H1 (cell line): Measurements from ENCODE around the gene LTA. TPM values are rescaled to one million over a fixed set of nuclear protein-coding genes. Genes with fewer than 3 reads are reported as not detected.
A peak's percentile ranks its signal among the peaks of the same experiment; 100 is the strongest.

Experiments
- CTCF ChIA-PET: fragments of 300-600 bp; sonication (Branson Sonifier 250); formaldehyde crosslinking; loops from one replicate; lab custom pipeline; 2021; ENCODE audit not compliant: partially characterized antibody; lab: Charles Lee
- POLR2A ChIA-PET: fragments of 300-600 bp; sonication (Branson Sonifier 250); formaldehyde crosslinking; loops from one replicate; lab custom pipeline; 2021; ENCODE audit warnings: inconsistent platforms; ENCODE audit not compliant: partially characterized antibody; lab: Charles Lee
- DNase-seq, 2 experiments: peaks; one replicate each; pipeline versions ENCODE4 v3.0.0 to v3.0.0-alpha.2; 2010 to 2022; ENCODE audit warnings: low spot score in 2 of 2, low read depth in 1 of 2, mixed read lengths in 1 of 2
- FAIRE-seq: peaks from 2 replicates; lab custom pipeline; 2011; peaks lifted over from hg19 to GRCh38; lab: Jason Lieb, UNC
- H2AFZ ChIP-seq: 2 replicates; pipeline ENCODE4 v1.8.1; 2012; ENCODE audit warnings: low read length, inconsistent platforms
- H2AK5ac ChIP-seq: 2 replicates; pipeline ENCODE4 v1.6.1; 2013; ENCODE audit warnings: low read depth, low read length
- H2BK120ac ChIP-seq: replicated peaks from 2 replicates; pipeline ENCODE3; 2013; ENCODE audit warnings: low read depth, low read length, inconsistent platforms
- H2BK12ac ChIP-seq: 2 replicates; pipeline ENCODE4 v1.6.1; 2013; ENCODE audit warnings: low read depth, low read length
- H2BK15ac ChIP-seq: 2 replicates; pipeline ENCODE4 v1.6.1; 2013; ENCODE audit warnings: low read length
- H2BK20ac ChIP-seq: 2 replicates; pipeline ENCODE4 v1.6.1; 2013; ENCODE audit warnings: low read length
- H2BK5ac ChIP-seq: 2 replicates; pipeline ENCODE4 v1.6.1; 2013; ENCODE audit warnings: low read depth, low read length
- H3K14ac ChIP-seq: 2 replicates; pipeline ENCODE4 v1.6.1; 2013; ENCODE audit warnings: inconsistent platforms; ENCODE audit not compliant: insufficient read length
- H3K18ac ChIP-seq: 2 replicates; pipeline ENCODE4 v1.6.1; 2013; ENCODE audit warnings: low read length; ENCODE audit errors: extremely low read depth
- H3K23ac ChIP-seq: 2 replicates; pipeline ENCODE4 v1.6.1; 2013; ENCODE audit warnings: inconsistent platforms; ENCODE audit not compliant: insufficient read length
- H3K23me2 ChIP-seq: 2 replicates; pipeline ENCODE4 v1.6.1; 2013; ENCODE audit warnings: low read depth, low read length
- H3K27ac ChIP-seq: 2 replicates; pipeline ENCODE4 v1.6.1; 2011; ENCODE audit warnings: low read depth, low read length, inconsistent platforms
- H3K27me3 ChIP-seq, 4 experiments: replicated peaks in 1 of 4; 1 replicate in 1 of 4; 2 replicates in 3 of 4; pipeline versions ENCODE4 v1.6.1 to v1.8.1; 2011 to 2013; ENCODE audit warnings: low read length in 3 of 4, mild to moderate bottlenecking in 3 of 4, inconsistent platforms in 2 of 4, mixed read lengths in 2 of 4, moderate library complexity in 1 of 4; ENCODE audit not compliant: control insufficient read depth in 3 of 4, insufficient read depth in 3 of 4; ENCODE audit errors: extremely low read depth in 1 of 4
- H3K36me3 ChIP-seq, 4 experiments: 2 replicates each; pipeline versions ENCODE4 v1.6.1 to v1.8.1; 2011 to 2013; ENCODE audit warnings: mild to moderate bottlenecking in 4 of 4, low read length in 3 of 4, moderate library complexity in 2 of 4, control low read depth in 1 of 4, inconsistent platforms in 1 of 4; ENCODE audit not compliant: insufficient read depth in 4 of 4, control insufficient read depth in 2 of 4
- H3K4ac ChIP-seq: replicated peaks from 2 replicates; pipeline ENCODE3; 2013; ENCODE audit warnings: low read length, low read depth, mixed read lengths, inconsistent platforms; ENCODE audit not compliant: insufficient read length
- H3K4me1 ChIP-seq, 4 experiments: replicated peaks in 1 of 4; 1 replicate in 1 of 4; 2 replicates in 3 of 4; pipeline versions ENCODE4 v1.6.1 to v1.8.1; 2011 to 2013; ENCODE audit warnings: low read length in 3 of 4, inconsistent platforms in 2 of 4, mixed read lengths in 1 of 4; ENCODE audit not compliant: insufficient read depth in 4 of 4, control insufficient read depth in 3 of 4
- H3K4me2 ChIP-seq, 2 experiments: 2 replicates each; pipeline versions ENCODE4 v1.6.1 to v1.8.1; 2011 to 2013; ENCODE audit warnings: low read depth in 2 of 2, low read length in 2 of 2, control low read depth in 1 of 2, inconsistent platforms in 1 of 2, mild to moderate bottlenecking in 1 of 2; ENCODE audit not compliant: insufficient read depth in 1 of 2
- H3K4me3 ChIP-seq, 4 experiments: fragments of 200-600, 300-600 bp in 1 of 4; sonication (generic), shearing (Covaris generic), sonication (Bioruptor Twin) in 1 of 4; 2 replicates each; pipeline versions ENCODE4 v1.5.1 to v1.8.1; 2011 to 2016; ENCODE audit warnings: low read length in 4 of 4, low read depth in 3 of 4, control low read depth in 2 of 4, inconsistent platforms in 2 of 4, mild to moderate bottlenecking in 2 of 4, mixed read lengths in 1 of 4, moderate library complexity in 1 of 4; ENCODE audit not compliant: insufficient read depth in 2 of 4; ENCODE audit errors: extremely low read depth in 1 of 4
- H3K56ac ChIP-seq: replicated peaks from 2 replicates; pipeline ENCODE3; 2013; ENCODE audit warnings: low read depth, mild to moderate bottlenecking, mixed read lengths, low read length, inconsistent platforms; ENCODE audit not compliant: insufficient read length
- H3K79me1 ChIP-seq: 2 replicates; pipeline ENCODE4 v1.6.1; 2013; ENCODE audit warnings: low read depth, low read length, control low read depth
- H3K79me2 ChIP-seq, 2 experiments: 2 replicates each; pipeline versions ENCODE4 v1.6.1 to v1.8.1; 2012 to 2013; ENCODE audit warnings: low read length in 2 of 2, mild to moderate bottlenecking in 2 of 2, inconsistent platforms in 1 of 2; ENCODE audit not compliant: insufficient read depth in 2 of 2, control insufficient read depth in 1 of 2
- H3K9ac ChIP-seq, 4 experiments: replicated peaks in 1 of 4; 1 replicate in 1 of 4; 2 replicates in 3 of 4; pipeline versions ENCODE4 v1.6.1 to v1.8.1; 2011 to 2013; ENCODE audit warnings: low read depth in 3 of 4, low read length in 3 of 4, control low read depth in 2 of 4, mild to moderate bottlenecking in 2 of 4, moderate library complexity in 2 of 4, inconsistent platforms in 1 of 4; ENCODE audit errors: extremely low read depth in 1 of 4
- H3K9me3 ChIP-seq, 2 experiments: 2 replicates each; pipeline versions ENCODE4 v1.6.1 to v1.8.1; 2012 to 2013; ENCODE audit warnings: mild to moderate bottlenecking in 2 of 2, moderate library complexity in 2 of 2, control low read depth in 1 of 2, inconsistent platforms in 1 of 2, low read depth in 1 of 2, low read length in 1 of 2, mixed read lengths in 1 of 2; ENCODE audit not compliant: insufficient read depth in 2 of 2
- H4K20me1 ChIP-seq, 2 experiments: replicated peaks in 1 of 2; 2 replicates each; pipeline versions ENCODE3 to v1.8.1; 2011 to 2013; ENCODE audit warnings: inconsistent platforms in 2 of 2, low read length in 2 of 2, mild to moderate bottlenecking in 1 of 2; ENCODE audit not compliant: insufficient read depth in 2 of 2, control insufficient read depth in 1 of 2
- H4K5ac ChIP-seq: 2 replicates; pipeline ENCODE4 v1.6.1; 2013; ENCODE audit warnings: low read length, low read depth, mixed read lengths, inconsistent platforms; ENCODE audit not compliant: insufficient read length
- H4K8ac ChIP-seq: 2 replicates; pipeline ENCODE4 v1.8.0; 2013; ENCODE audit warnings: mild to moderate bottlenecking, moderate library complexity, low read length, inconsistent platforms; ENCODE audit not compliant: insufficient read depth; ENCODE audit errors: extremely low read depth
- H4K91ac ChIP-seq: replicated peaks from 2 replicates; pipeline ENCODE3; 2013; ENCODE audit warnings: low read length, mixed read lengths, inconsistent platforms; ENCODE audit not compliant: insufficient read length
- POLR2A ChIP-seq, 2 experiments: IDR thresholded peaks; 1 replicate in 1 of 2; 2 replicates in 1 of 2; pipeline ENCODE4 v1.6.1; 2011; ENCODE audit warnings: low read depth in 2 of 2, low read length in 2 of 2, mild to moderate bottlenecking in 2 of 2; ENCODE audit errors: control extremely low read depth in 1 of 2
- SIX5 ChIP-seq: IDR thresholded peaks from 2 replicates; pipeline ENCODE4 v1.6.1; 2011; ENCODE audit warnings: mild to moderate bottlenecking, low read depth, low read length
- WGBS, 2 experiments: shearing (Covaris generic) in 1 of 2; methylation state at CpG; one replicate each; pipeline versions ENCODE4 v1.1.6 to v1.1.7; 2013 to 2015; ENCODE audit warnings: low lambda C conversion rate in 2 of 2, mixed read lengths in 2 of 2, inconsistent platforms in 1 of 2, low coverage in 1 of 2, missing lambda C conversion rate in 1 of 2; ENCODE audit not compliant: insufficient replicate concordance in 2 of 2, insufficient coverage in 1 of 2, insufficient read length in 1 of 2; ENCODE audit errors: extremely low coverage in 1 of 2, missing lambda C conversion rate in 1 of 2; 5-methylcytosine and 5-hydroxymethylcytosine counted together
- polyA plus RNA-seq, 7 experiments: library from polyadenylated mRNA; depleted of rRNA in 3 of 7; stranded (reverse) in 5 of 7; unstranded in 2 of 7; fragments of >200 nt in 5 of 7; fragments of 200-250 nt in 2 of 7; gene quantifications; 1 replicate in 5 of 7; 2 replicates in 1 of 7; 4 replicates in 1 of 7; pipeline versions ENCODE4 v1.2.1 to v1.2.3, GENCODE V29; 2011 to 2013; ENCODE audit warnings: missing spikeins in 2 of 7, mixed read lengths in 2 of 7
- total RNA-seq: library from RNA; stranded (reverse); fragmentation: NEBNext Ultra II Directional; extraction: Animal tissue kit (Norgen Biotek cat#: 25700); gene quantifications from 2 replicates; pipeline ENCODE4 v1.2.1, GENCODE V29; 2021

The LTA gene
- total and polyA plus RNA-seq, 2 of the 8 experiments (the other 6 are each of a cell fraction or from before 2014, with no cell fraction given), result not detected

GRCh38 chr6:31535538-31536324 lies 36.4 kb upstream of the LTA start:
- H4K8ac ChIP-seq, result no peak overlapping the region
- H4K20me1 ChIP-seq, result peaks cover 50 to 53% of the 10 kb centered on the region in 2 experiments
- H3K9ac ChIP-seq, result no peak overlapping the region
- ChIA-PET POLR2A (interaction anchor here (0.7 to 18.4 kb wide), 20 partner anchors 5 to 125 kb away, joined by 3 to 428 read pairs (median 4); partner anchors contain the start of genes APOM, ATP6V1G2, C6orf47 and DDX39B), CTCF (no interaction called here)
- FAIRE-seq, result no peak
- H2BK5ac ChIP-seq, result no peak overlapping the region
- H3K23ac ChIP-seq, result no peak overlapping the region
- H3K4ac ChIP-seq, result no peak overlapping the region
- H4K5ac ChIP-seq, result no peak overlapping the region
- H3K56ac ChIP-seq, result no peak overlapping the region
- H2BK120ac ChIP-seq, result no peak overlapping the region
- DNase-seq, result no peak
- H3K79me1 ChIP-seq, result peaks cover 10% of the 10 kb centered on the region; the same call in 1 of the 2 replicates
- no peak overlapping the region for H4K91ac ChIP-seq
- no peak overlapping the region for H2AK5ac ChIP-seq
- peaks cover 2 to 13% (median 9%) of the 10 kb centered on the region in 4 experiments; a peak in 5 of 7 replicates for H3K4me1 ChIP-seq
- peaks cover 76 to 99% (median 93%) of the 10 kb centered on the region in 4 experiments for H3K36me3 ChIP-seq
- H3K4me2 ChIP-seq, result no peak overlapping the region
- H3K9me3 ChIP-seq, result no peaks in the 10 kb centered on the region
- H3K14ac ChIP-seq, result no peak overlapping the region
- peaks cover 5% of the 10 kb centered on the region for H3K23me2 ChIP-seq
- peak in 1 of 2 experiments; percentile 59; a peak in 2 of 3 replicates for TF ChIP-seq POLR2A (IDR thresholded peaks at IDR 0.05; ENCODE audit: control extremely low read depth in 1 of 2, low read depth in 2 of 2, low read length in 2 of 2)
- no peak for TF ChIP-seq SIX5
- no peak overlapping the region for H2BK15ac ChIP-seq
- H2BK20ac ChIP-seq, result no peak overlapping the region
- H2BK12ac ChIP-seq, result no peak overlapping the region
- no peak overlapping the region for H3K4me3 ChIP-seq
- H2AFZ ChIP-seq, result no peak overlapping the region
- no peak overlapping the region for H3K18ac ChIP-seq
- peaks cover 26 to 62% of the 10 kb centered on the region in 2 experiments for H3K79me2 ChIP-seq
- H3K27ac ChIP-seq, result no peak overlapping the region
- 83% methylated on average over 2 of the region's 2 CpGs; no CpG with 5 or more reads in 1 of the 2 experiments for WGBS, 2 experiments
- no peaks in the 10 kb centered on the region for H3K27me3 ChIP-seq
